MM.1S (cell line): Measurements from ENCODE around the gene GCN1.

Experiments
- DNase-seq: peaks from one replicate; pipeline ENCODE4 v3.0.0-alpha.2; 2015
- H2AFZ ChIP-seq: fragments of 300-600 bp; sonication (generic); 2 replicates; pipeline ENCODE4 v1.6.0; 2016; ENCODE audit warnings: antibody characterized with exemption, low read length
- H3F3A ChIP-seq: fragments of 300-600 bp; sonication (generic); 2 replicates; pipeline ENCODE4 v1.6.1; 2016; ENCODE audit warnings: mild to moderate bottlenecking, antibody characterized with exemption, low read length, moderate library complexity, mixed read lengths; ENCODE audit not compliant: insufficient read depth
- H3K27ac ChIP-seq: fragments of 300-600 bp; sonication (generic); 2 replicates; pipeline ENCODE4 v1.5.1; 2016; ENCODE audit warnings: mild to moderate bottlenecking, low read length
- H3K27me3 ChIP-seq: fragments of 300-600 bp; sonication (generic); replicated peaks from 2 replicates; pipeline ENCODE4 v1.6.0; 2016; ENCODE audit warnings: low read length; ENCODE audit not compliant: insufficient read depth
- H3K36me3 ChIP-seq: fragments of 300-600 bp; sonication (generic); replicated peaks from 2 replicates; pipeline ENCODE4 v1.6.1; 2016; ENCODE audit warnings: mild to moderate bottlenecking, low read length, mixed read lengths; ENCODE audit not compliant: insufficient read depth
- H3K4me1 ChIP-seq: fragments of 300-600 bp; sonication (generic); 2 replicates; pipeline ENCODE4 v1.6.1; 2016; ENCODE audit warnings: low read length, mixed read lengths
- H3K4me2 ChIP-seq: fragments of 300-600 bp; sonication (generic); 2 replicates; pipeline ENCODE4 v1.6.0; 2016; ENCODE audit warnings: low read depth, low read length
- H3K4me3 ChIP-seq: fragments of 300-600 bp; sonication (generic); 2 replicates; pipeline ENCODE4 v1.5.1; 2016; ENCODE audit warnings: low read length, mixed read lengths
- H3K79me2 ChIP-seq: fragments of 300-600 bp; sonication (generic); 2 replicates; pipeline ENCODE4 v1.6.1; 2016; ENCODE audit warnings: mixed run types, low read length, mixed read lengths
- H3K9ac ChIP-seq: fragments of 300-600 bp; sonication (generic); 2 replicates; pipeline ENCODE4 v1.6.1; 2016; ENCODE audit warnings: low read length, mixed read lengths
- H3K9me2 ChIP-seq: fragments of 300-600 bp; sonication (generic); replicated peaks from 2 replicates; pipeline ENCODE4 v1.6.1; 2016; ENCODE audit warnings: mild to moderate bottlenecking, low read length, mixed read lengths; ENCODE audit not compliant: insufficient read depth
- H3K9me3 ChIP-seq: fragments of 300-600 bp; sonication (generic); replicated peaks from 2 replicates; pipeline ENCODE4 v1.6.1; 2016; ENCODE audit warnings: mild to moderate bottlenecking, low read length, mixed read lengths; ENCODE audit not compliant: insufficient read depth
- H4K20me1 ChIP-seq: fragments of 300-600 bp; sonication (generic); 2 replicates; pipeline ENCODE4 v1.6.1; 2016; ENCODE audit warnings: mild to moderate bottlenecking, low read length, moderate library complexity, mixed read lengths; ENCODE audit not compliant: insufficient read depth
- EZH2 ChIP-seq: fragments of 300-600 bp; sonication (generic); optimal IDR thresholded peaks from 2 replicates; pipeline ENCODE3; 2017; ENCODE audit warnings: low read depth, mild to moderate bottlenecking, antibody characterized with exemption, low read length, mixed read lengths
- EZH2phosphoT487 ChIP-seq: fragments of 300-600 bp; sonication (generic); IDR thresholded peaks from 2 replicates; pipeline ENCODE4 v1.6.1; 2018; ENCODE audit warnings: antibody characterized with exemption, low read length
- TF ChIP-seq, protein P1 (sequence below): fragments of 300-600 bp; sonication (generic); IDR thresholded peaks from 2 replicates; pipeline ENCODE4 v1.5.1; 2016; ENCODE audit warnings: antibody characterized with exemption, low read length, mixed read lengths

GCN1 gene

DNA sequence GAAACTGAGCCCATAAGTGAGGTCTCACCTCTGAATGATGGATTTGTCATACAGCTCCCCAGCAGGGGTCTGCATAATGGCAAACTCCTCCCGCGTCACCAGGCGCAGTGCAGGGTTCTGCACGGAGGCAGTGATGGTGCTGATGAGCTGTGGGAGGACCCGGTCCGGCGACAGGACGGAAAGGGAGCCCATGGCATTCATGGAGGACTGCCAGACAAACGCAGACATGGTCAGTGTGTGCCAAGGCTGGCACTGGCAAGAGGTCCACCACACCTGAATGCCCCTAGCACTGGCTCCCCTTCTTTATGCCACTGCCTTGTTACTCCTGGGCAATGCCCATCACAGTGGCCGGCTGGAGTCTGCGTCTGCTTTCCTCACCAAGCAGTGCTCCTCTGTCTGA lies 32.7 kb downstream of the GCN1 start:
- Histone ChIP-seq H4K20me1 (no peaks in the 10 kb centered on the region), H3K4me2 (no peak overlapping the region), H3K4me1 (no peaks in the 10 kb centered on the region), H3K27me3 (no peaks in the 10 kb centered on the region), H3K36me3 (no peaks in the 10 kb centered on the region), H3K79me2 (no peaks in the 10 kb centered on the region), H3K9me2 (no peaks in the 10 kb centered on the region), H3K9me3 (no peaks in the 10 kb centered on the region), H3F3A (no peaks in the 10 kb centered on the region), H3K4me3 (no peak overlapping the region), H3K27ac (no peak overlapping the region), H3K9ac (no peak overlapping the region), H2AFZ (no peak overlapping the region)
- TF ChIP-seq EZH2 (no peak), EZH2phosphoT487 (no peak)
- TF ChIP-seq, protein P1, sequence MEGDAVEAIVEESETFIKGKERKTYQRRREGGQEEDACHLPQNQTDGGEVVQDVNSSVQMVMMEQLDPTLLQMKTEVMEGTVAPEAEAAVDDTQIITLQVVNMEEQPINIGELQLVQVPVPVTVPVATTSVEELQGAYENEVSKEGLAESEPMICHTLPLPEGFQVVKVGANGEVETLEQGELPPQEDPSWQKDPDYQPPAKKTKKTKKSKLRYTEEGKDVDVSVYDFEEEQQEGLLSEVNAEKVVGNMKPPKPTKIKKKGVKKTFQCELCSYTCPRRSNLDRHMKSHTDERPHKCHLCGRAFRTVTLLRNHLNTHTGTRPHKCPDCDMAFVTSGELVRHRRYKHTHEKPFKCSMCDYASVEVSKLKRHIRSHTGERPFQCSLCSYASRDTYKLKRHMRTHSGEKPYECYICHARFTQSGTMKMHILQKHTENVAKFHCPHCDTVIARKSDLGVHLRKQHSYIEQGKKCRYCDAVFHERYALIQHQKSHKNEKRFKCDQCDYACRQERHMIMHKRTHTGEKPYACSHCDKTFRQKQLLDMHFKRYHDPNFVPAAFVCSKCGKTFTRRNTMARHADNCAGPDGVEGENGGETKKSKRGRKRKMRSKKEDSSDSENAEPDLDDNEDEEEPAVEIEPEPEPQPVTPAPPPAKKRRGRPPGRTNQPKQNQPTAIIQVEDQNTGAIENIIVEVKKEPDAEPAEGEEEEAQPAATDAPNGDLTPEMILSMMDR = no peak
- DNase-seq = no peak

DNA sequence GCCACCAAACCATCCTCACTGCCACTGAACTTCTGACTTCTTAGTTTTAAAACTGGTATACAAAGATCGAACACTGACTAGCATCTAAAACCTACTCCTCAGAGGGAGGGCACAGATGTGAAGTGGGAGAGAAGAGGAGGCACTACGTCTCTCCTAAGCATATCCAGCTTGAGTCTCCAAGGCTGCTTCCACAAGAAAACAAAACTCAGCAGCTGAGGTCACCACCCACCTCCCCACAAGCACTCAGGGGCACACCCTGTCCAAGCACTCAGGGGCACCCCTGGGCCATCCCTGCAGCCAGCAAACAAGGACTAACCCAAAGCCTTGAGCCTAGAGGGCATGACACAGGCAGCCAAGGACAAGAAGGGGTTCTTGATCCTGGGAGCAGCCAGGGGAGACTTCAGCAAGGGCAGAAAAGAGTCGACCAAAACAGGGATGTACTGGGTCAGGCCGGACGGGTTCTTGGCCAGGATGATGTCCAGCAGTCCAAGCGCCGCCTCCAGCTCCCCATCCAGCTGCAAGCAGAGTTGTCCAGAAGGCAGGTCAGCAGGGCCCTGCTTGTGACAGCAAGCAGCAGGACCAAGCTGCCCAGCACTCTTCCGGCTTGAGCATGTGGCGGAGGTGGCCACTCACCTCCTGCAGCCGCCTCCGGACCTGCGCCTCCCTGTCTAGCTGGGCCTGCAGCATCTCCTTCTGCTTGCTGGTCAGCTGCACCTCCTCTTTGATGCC lies 34.8 kb downstream of the GCN1 start:
- TF ChIP-seq, protein P1 = no peak
- TF ChIP-seq EZH2phosphoT487 (no peak), EZH2 (no peak)
- H3K27ac ChIP-seq = no peak overlapping the region
- H3K9ac ChIP-seq = no peak overlapping the region
- H3K4me3 ChIP-seq = no peak overlapping the region
- no peaks in the 10 kb centered on the region for H3F3A ChIP-seq
- no peaks in the 10 kb centered on the region for H3K9me3 ChIP-seq
- no peaks in the 10 kb centered on the region for H3K79me2 ChIP-seq
- no peaks in the 10 kb centered on the region for H3K36me3 ChIP-seq
- no peaks in the 10 kb centered on the region for H3K27me3 ChIP-seq
- H4K20me1 ChIP-seq = no peaks in the 10 kb centered on the region
- no peaks in the 10 kb centered on the region for H3K4me1 ChIP-seq
- H3K9me2 ChIP-seq = no peaks in the 10 kb centered on the region
- H3K4me2 ChIP-seq = no peak overlapping the region
- DNase-seq = no peak
- no peak overlapping the region for H2AFZ ChIP-seq

DNA sequence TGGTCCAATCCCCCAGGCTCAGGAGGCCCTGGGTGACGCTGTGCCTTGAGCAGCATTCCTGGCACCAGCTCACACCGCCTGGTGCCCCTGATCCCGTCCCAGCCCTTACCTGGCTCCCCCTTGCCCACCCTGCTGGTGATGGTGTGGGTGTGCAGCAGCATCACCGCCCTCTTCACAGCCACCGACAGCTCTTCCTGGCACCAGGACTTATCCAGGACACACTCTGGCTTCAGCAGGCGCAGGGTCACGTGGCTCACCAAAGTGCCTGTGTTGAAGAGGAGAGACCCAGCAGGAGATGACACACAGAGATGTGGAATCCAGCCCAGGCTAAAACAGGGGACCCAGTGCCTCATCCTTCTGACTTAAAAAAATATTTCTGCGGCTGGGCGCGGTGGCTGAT lies 36.2 kb downstream of the GCN1 start:
- H3K9ac ChIP-seq = no peak overlapping the region
- TF ChIP-seq EZH2phosphoT487 (no peak), EZH2 (no peak)
- TF ChIP-seq, protein P1 = no peak
- no peaks in the 10 kb centered on the region for H3K4me1 ChIP-seq
- H3K27ac ChIP-seq = no peak overlapping the region
- H3K36me3 ChIP-seq = no peaks in the 10 kb centered on the region
- H3K9me3 ChIP-seq = no peaks in the 10 kb centered on the region
- H3K4me3 ChIP-seq = no peak overlapping the region
- H3K27me3 ChIP-seq = no peaks in the 10 kb centered on the region
- H3F3A ChIP-seq = no peaks in the 10 kb centered on the region
- no peaks in the 10 kb centered on the region for H4K20me1 ChIP-seq
- no peaks in the 10 kb centered on the region for H3K79me2 ChIP-seq
- no peak for DNase-seq
- no peak overlapping the region for H2AFZ ChIP-seq
- no peaks in the 10 kb centered on the region for H3K9me2 ChIP-seq
- no peak overlapping the region for H3K4me2 ChIP-seq
